GM18870 (cell line): ENCODE results near the gene THSD4.
"Not testable (repeated sequence)": the region's sequence is repeated elsewhere in the genome, so short reads cannot be mapped to it uniquely, and the experiment has no call there.

ENCODE experiments used
- ATAC-seq: cut with Tn5 transposase; IDR thresholded peaks from one replicate; pipeline ENCODE4 v1.9.1; 2021; ENCODE audit warnings: moderate library complexity; ENCODE audit not compliant: unreplicated experiment

Gene THSD4

DNA sequence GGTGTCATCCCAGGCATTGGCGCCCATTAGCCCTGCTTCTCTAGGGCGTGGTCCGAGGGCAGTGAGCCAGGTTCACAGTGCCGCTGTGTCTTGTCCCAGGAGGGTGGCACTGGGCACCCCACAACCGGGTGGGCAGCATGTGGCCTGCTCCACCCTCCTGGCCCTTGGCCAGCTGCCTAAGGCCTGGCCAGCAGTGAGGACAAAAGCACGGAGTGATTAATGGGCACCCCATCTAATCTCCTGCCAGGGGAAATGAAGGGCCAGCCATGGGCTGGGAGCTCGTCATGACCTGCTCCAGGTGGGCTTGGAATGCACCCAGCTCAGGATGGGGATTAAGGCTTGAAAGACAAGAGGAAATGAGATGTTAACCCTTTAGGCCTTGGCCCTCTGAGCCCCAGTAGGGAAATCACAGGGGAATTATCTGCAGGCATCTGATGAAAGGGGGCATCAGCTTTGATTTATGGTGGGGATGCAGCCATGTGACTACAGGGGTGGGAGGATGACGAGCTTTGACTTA is 5.2 kb downstream of the THSD4 start:
- ATAC-seq: no peak

DNA sequence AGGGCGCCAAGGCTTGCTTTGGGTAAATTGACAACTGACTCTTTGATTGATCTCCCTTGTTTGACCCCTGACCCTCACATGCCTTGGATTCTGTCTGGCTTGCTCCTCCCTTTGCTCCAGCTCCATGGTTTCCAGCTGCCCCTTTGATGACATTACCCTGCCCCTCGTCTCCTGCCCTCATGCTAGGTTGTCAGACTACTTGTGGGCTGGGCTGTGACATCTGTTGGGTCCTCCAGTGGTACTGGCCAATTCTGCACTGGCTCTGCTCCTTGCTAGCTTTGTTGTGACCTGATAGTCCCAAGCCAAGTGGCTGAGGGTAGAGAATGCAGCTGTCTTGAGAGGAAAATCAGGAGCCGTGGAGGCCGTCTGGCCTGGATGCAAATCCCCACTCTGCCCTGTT is 6.2 kb downstream of the THSD4 start:
- no peak for ATAC-seq

- ATAC-seq: no peak
These were observed 9.9 kb downstream of the THSD4 start for GRCh38 chr15:71124937-71125790.

DNA sequence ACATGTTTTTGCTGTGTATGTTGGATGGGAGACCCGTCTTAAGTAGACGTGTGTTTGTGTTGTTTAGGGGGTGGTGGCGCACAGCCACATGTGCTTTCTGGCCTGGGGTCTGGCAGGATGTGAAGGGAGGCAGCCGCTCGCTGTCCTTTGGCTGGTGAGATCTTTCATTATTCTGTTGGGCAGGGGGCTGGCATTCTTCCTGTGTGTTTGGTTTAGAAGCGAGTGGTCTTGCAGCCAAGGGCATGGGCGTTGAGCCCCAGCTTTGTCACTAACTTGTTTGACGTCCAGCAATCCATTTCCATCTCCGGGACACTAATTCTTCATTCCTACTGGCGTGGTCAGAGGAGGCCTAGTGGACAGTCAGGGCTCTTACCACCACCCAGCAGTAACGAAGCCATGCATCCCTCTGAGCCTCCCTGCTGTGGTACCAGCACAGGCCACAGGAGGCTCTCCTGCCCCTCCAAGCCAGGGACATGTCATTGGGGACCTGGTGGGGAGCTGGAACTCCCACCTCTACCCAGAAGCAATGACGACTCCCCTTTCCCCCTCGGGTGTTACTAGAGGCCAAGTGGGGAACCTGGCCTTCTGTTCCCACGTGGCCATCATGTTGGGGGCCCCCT is 10.7 kb downstream of the THSD4 start:
- no peak for ATAC-seq

- no peak for ATAC-seq
These were observed 11.8 kb downstream of the THSD4 start for GRCh38 chr15:71127083-71127482.

- ATAC-seq: not testable (repeated sequence)
These were observed 12.9 kb downstream of the THSD4 start for GRCh38 chr15:71128159-71128558.

GRCh38 chr15:71128939-71129562 is 13.8 kb downstream of the THSD4 start:
- no peak for ATAC-seq

DNA sequence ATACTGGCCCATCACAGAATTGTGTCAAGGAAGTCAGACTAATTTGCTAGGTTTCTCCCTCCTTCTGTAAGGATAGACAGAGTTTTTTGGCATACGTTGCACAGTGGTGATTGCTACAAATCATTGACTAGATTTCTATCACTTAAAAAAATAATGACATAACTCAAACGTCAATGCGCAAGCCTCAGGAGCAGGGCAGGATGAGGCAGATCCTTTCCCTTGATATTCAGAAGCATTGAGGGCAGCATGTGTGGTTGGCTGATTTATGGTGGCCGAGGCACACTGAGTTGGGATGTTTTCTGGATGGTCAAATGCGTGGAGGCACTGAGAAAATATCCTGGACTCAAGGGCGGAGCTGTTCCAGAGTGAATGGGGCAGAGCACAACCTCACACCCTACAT is 14.4 kb downstream of the THSD4 start:
- no peak for ATAC-seq

DNA sequence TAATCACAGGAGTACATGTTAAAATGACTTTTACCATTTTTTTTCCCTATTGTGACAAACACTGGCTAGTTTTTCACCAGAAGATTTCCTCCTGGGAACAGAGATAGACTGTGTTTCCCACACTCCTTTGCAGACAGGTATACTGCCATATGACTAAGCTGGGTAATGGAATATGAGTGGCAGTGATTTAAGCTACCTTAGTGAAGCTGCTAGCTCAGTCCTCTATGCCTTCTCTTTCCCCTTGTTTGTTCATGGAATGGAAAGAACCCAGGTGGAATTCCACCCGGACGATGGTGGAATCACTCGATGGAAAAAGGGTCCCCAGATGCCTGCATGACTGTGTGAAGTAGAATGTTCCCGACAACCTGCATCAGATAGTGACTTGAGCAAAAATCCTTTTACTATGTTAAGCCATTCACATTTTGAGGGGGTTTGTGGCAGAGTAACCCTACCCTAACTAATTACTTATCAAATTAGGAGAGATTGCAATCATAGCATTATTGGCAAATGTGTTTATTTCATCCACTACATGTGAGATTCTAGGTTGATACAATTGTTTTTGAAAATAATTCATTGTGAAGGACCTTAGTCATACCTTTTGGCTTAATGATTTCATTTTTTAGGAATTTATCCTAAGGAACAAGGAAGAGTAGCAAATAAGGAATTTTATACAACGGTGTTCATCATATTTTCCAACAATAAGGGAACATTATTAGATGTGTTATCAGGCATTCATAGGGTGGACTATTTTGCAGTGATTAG is 16.5 kb downstream of the THSD4 start:
- ATAC-seq: no peak

- no peak for ATAC-seq
These were observed 18.6 kb downstream of the THSD4 start for GRCh38 chr15:71133747-71134472.

DNA sequence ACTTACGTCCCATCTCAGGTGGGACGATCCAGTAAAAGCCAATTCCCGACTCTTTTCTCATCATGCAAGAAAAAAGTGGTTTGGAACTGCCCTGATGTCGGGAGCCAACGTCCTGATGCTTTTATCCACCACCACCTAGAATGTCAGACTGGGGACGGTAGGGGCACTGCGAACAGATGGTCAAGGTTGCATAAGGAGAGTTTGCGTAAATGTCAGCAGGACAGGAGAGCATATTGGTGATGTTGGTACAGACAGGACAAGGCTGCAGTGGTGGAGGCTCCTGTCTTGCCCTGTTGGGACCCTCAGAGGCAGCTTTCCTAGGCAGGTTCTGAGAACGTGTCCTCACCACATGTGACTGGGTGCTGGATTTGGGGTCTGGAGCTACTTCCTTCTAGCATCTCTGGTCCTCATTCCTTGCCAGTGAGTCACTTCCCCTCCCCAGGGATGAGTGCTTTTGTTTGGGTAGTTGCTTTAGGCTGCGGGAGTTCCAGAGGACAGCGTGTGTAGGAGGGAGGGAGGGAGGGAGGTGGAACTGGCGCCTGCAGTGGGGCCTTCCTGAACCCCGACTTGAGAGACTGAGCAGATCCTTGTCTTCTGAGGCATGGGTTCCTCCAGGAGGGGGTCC is 21.0 kb downstream of the THSD4 start:
- no peak for ATAC-seq

DNA sequence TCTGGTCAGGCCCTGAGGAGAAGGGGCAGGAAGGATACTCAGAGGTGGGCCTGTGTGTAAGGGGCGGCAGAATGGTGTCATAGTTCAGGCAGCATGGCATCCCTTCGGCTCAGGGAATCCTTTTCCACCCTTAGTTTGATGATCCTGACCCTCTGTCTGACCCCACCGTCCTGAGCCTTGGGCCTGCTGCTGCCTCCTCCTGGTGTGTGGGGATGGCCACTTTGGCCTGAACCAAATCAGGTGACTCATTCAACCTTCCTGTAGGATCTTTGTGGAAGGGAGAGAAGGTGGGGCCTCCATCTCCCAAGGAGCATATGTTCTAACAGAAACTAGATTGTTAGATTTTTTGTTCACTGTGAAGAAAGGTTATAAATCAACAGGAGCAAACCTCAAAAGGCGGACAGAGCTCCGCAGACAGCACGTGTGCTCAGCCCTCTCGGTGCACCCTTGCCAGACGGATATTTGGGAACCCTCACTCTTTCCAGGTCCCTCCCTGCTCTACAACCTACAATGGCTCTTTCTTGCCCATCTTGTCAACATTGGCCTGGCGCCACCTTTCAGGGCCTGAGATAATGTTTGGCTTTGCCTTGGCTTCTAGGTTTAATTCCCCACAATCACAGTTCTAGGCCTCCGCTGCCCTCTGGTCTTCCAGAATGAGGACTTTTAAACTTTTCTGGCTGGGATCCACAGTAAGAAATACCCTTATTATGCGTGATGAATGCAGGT is 21.7 kb downstream of the THSD4 start:
- ATAC-seq: no peak

GRCh38 chr15:71138473-71138872 is 23.2 kb downstream of the THSD4 start:
- no peak for ATAC-seq

DNA sequence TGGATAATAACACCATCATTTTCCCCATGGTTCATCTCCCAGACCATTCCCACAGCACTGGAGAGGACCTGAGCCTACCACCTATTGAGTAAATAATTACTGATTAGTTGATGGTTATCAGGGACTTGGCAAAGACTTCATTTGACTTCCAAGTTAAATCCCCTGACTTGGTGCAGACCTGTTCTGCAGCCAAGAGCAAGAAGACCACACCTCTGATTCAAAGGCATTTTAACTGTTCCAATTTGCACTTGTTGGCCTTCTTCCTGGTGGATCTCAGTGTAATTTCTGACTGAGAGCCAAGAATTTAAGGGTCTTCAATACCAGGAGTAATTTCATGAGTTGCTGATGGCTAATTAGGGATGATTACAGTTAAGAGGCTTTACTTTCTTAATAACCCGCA is 24.0 kb downstream of the THSD4 start:
- no peak for ATAC-seq

DNA sequence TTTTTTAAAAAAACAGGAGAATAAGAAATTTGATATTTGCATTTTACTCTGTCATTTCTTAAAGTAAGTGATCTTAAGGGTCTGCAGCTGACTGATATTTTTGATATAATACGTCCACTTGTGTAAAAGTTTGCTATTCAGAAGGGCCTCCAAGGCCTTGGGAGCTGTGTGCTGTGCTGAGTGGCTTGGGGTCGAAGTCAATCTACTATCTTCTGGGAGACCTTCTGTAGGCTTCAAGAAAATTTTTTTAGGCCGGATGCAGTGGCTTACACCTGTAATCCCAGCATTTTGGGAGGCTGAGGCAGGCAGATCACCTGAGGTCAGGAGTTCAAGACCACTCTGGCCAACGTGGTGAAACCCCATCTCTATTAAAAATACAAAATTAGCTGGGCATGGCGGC is 26.3 kb downstream of the THSD4 start:
- ATAC-seq: no peak

DNA sequence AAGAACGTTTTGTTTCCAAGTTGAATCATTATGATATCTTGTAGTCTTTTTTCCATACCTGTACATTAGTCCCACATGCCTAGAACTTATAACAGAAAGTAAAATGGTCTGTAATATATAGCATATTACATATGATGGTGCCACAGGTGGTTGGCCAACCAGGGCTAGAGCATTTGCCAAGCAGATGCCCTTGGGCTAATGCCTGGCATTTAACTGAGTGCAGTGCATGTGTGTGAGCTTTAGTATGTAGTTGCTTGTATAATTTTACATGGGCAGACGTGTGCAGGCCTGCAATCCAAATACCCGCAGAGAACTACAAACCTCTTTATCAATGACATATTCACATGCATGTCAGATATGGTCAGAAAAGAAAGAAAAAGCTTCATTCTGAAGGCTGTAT is 27.5 kb downstream of the THSD4 start:
- no peak for ATAC-seq

GRCh38 chr15:71143373-71144310 is 28.4 kb downstream of the THSD4 start:
- ATAC-seq: no peak

DNA sequence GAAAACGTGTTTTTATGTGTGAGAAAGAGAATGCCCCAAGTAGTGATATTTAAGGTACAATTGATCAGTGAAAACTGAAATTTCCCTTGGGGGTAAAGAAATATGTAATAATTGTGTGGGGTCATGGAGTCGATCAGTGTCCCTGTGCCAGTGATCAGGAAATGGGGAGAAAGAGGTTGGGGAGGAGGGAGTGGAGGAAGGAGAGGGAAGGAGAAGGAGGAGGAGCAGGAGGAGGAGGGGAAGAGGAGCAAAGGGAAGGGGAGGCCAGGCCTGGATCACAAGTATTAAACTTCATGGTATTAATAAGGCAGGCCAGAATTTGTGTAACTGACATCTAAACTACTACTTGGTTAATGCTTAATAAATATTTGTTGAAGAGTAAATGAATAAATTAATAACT is 30.4 kb downstream of the THSD4 start:
- no peak for ATAC-seq
